ENCODE data around the gene CHL1.

DNA sequence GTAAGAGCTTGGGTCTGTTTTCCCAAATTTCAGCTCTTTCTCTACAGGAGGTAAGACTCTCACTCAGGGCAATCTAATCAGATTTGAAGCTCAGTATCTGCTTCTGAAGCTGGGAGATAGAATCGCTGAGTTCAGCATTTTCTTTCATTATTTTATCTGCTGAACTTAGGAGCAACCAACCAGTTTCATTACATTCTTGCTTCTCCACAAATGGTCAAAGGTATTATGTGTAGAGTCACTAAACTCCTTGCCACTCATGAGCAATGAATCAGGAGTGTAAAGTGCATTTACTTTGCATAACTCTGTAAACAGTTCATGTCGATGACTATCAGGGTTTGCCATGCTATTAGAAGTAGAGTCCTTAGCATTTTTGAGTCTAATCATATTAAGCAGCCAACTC is 249.4 kb downstream of the CHL1 start:
- TF ChIP-seq POLR2A (IDR thresholded peaks at IDR 0.05; ENCODE audit: low read depth, low read length) (no peak), POLR2AphosphoS5 (IDR thresholded peaks at IDR 0.05; ENCODE audit: low read depth, low read length) (no peak), TAF1 (IDR thresholded peaks at IDR 0.05; ENCODE audit: low read depth, low read length) (no peak), SPI1 (IDR thresholded peaks at IDR 0.05; ENCODE audit: low read depth, low read length) (no peak), POU2F2 (IDR thresholded peaks at IDR 0.05; ENCODE audit: low read depth, low read length) (no peak), PAX5 (IDR thresholded peaks at IDR 0.05; ENCODE audit: insufficient read depth, low read length, severe bottlenecking) (no peak)

All from GM12891 (cell line).